AG04449 (cell line): ENCODE data around the gene LRRC28.

Experiments
- CTCF ChIA-PET: fragments of 350-600 bp; formaldehyde crosslinking; extraction: SDS; loops from one replicate; lab custom pipeline; 2021; ENCODE audit warnings: antibody characterized with exemption; lab: Yijun Ruan, JAX
- POLR2A ChIA-PET: fragments of 400-600, 350-600 bp; formaldehyde crosslinking; extraction: SDS; loops from one replicate; lab custom pipeline; 2020; ENCODE audit warnings: antibody characterized with exemption, inconsistent platforms; lab: Yijun Ruan, JAX
- DNase-seq: peaks from one replicate; pipeline ENCODE4 v3.0.0-alpha.2; 2010; ENCODE audit warnings: low read depth, low spot score
- H3K4me3 ChIP-seq: 2 replicates; pipeline ENCODE4 v1.5.1; 2011; ENCODE audit warnings: low read depth, mild to moderate bottlenecking, control low read depth, low read length
- CTCF ChIP-seq: IDR thresholded peaks from one replicate; pipeline ENCODE4 v1.5.1; 2011; ENCODE audit warnings: mild to moderate bottlenecking, moderate library complexity, low read length, control low read depth, inconsistent platforms; ENCODE audit not compliant: insufficient read depth; ENCODE audit errors: missing control alignments

LRRC28 gene

GRCh38 chr15:99402014-99402729 lies 150.9 kb downstream of the LRRC28 start:
- DNase-seq, result no peak
- POLR2A ChIA-PET, result no interaction called here
- no peak overlapping the region for H3K4me3 ChIP-seq
- CTCF ChIA-PET, result interaction anchor here (0.7 to 1.5 kb wide), 2 partner anchors 11 to 302 kb away, joined by 3 read pairs; no protein-coding TSS in a partner anchor
- no peak for TF ChIP-seq CTCF

GRCh38 chr15:99403597-99403996 lies 152.3 kb downstream of the LRRC28 start:
- TF ChIP-seq CTCF, result no peak
- no peak for DNase-seq
- ChIA-PET CTCF (interaction anchor here (1.3 to 1.6 kb wide), 2 partner anchors 13 to 301 kb away, joined by 3 to 7 read pairs; no protein-coding TSS in a partner anchor), POLR2A (no interaction called here)
- H3K4me3 ChIP-seq, result no peak overlapping the region

GRCh38 chr15:99404454-99404853 lies 153.2 kb downstream of the LRRC28 start:
- no peak for TF ChIP-seq CTCF
- DNase-seq, result no peak
- ChIA-PET POLR2A (no interaction called here), CTCF (interaction anchor here (1.0 to 1.6 kb wide), 3 partner anchors 12 to 300 kb away, joined by 3 to 7 read pairs (median 3); no protein-coding TSS in a partner anchor)
- no peak overlapping the region for H3K4me3 ChIP-seq

- no peak overlapping the region for H3K4me3 ChIP-seq
- no peak for TF ChIP-seq CTCF
- CTCF ChIA-PET, result interaction anchor here (1.1 kb wide), 1 partner anchor 18 kb away, joined by 3 read pairs; no protein-coding TSS in a partner anchor
- no peak for DNase-seq
- POLR2A ChIA-PET, result interaction anchor here (1.6 kb wide), 1 partner anchor 161 kb away, joined by 3 read pairs; no protein-coding TSS in a partner anchor
Observed at GRCh38 chr15:99406120-99406519, 154.8 kb downstream of the LRRC28 start.

GRCh38 chr15:99406716-99407487 lies 155.6 kb downstream of the LRRC28 start:
- POLR2A ChIA-PET, result interaction anchor here (1.6 kb wide), 1 partner anchor 160 kb away, joined by 3 read pairs; no protein-coding TSS in a partner anchor
- H3K4me3 ChIP-seq, result no peak overlapping the region
- TF ChIP-seq CTCF, result no peak
- CTCF ChIA-PET, result interaction anchor here (1.1 to 5.0 kb wide), 8 partner anchors 8 to 350 kb away, joined by 3 to 63 read pairs (median 7); no protein-coding TSS in a partner anchor
- DNase-seq, result no peak
